Prostate gland (tissue), 2 donors: ENCODE measurements around the gene SERPINA6. TPM values are rescaled to one million over a fixed set of nuclear protein-coding genes. Genes with fewer than 3 reads are reported as not detected.

Experiments
- DNase-seq: peaks from one replicate; pipeline ENCODE4 v3.0.0-alpha.2; 2019; ENCODE audit warnings: low spot score
- H3K27ac ChIP-seq, 2 donors: fragments of 200-600 bp; sonication (generic); 2 replicates each; pipeline ENCODE4 v1.5.1; 2017 to 2019
- H3K27me3 ChIP-seq: fragments of 200-600 bp; sonication (generic); replicated peaks from 2 replicates; pipeline ENCODE4 v1.5.1; 2019; ENCODE audit not compliant: insufficient read depth
- H3K36me3 ChIP-seq, 2 donors: fragments of 200-600 bp; sonication (generic); 1 replicate in 1 of 2; 2 replicates in 1 of 2; pipeline versions ENCODE4 v1.5.1 to v1.8.1; 2017 to 2019
- H3K4me1 ChIP-seq: fragments of 200-600 bp; sonication (generic); replicated peaks from 2 replicates; pipeline ENCODE4 v1.5.1; 2019
- H3K4me3 ChIP-seq, 2 donors: fragments of 200-600 bp; sonication (generic); 2 replicates each; pipeline ENCODE4 v1.5.1; 2017 to 2019
- H3K9me3 ChIP-seq: fragments of 200-600 bp; sonication (generic); 2 replicates; pipeline ENCODE4 v1.5.1; 2017
- POLR2A ChIP-seq: fragments of 450-650 bp; IDR thresholded peaks from one replicate; pipeline ENCODE4 v1.6.1; 2016; ENCODE audit warnings: antibody characterized with exemption, mild to moderate bottlenecking
- POLR2AphosphoS5 ChIP-seq: sonication (generic); formaldehyde crosslinking; IDR thresholded peaks from one replicate; pipeline ENCODE4 v1.6.1; 2017; ENCODE audit warnings: antibody characterized with exemption
- WGBS: methylation state at CpG from one replicate; pipeline ENCODE4 v1.1.5; 2018; 5-methylcytosine and 5-hydroxymethylcytosine counted together
- intact Hi-C: fragments of 100-400 bp; cut with DNase I; formaldehyde crosslinking; loops from one replicate; pipeline ENCODE4 v1.14.2; 2022
- total RNA-seq, 2 donors: library from RNA; depleted of rRNA; stranded (reverse); fragments of >200 nt; gene quantifications; one replicate each; pipeline ENCODE4 v1.1.0, GENCODE V29; 2016
- TF ChIP-seq, protein P1 (sequence below), 4 experiments: fragments of 200-600 bp in 2 of 4; fragments of 450-650 bp in 2 of 4; sonication (generic) in 2 of 4; IDR thresholded peaks; 1 replicate in 3 of 4; 2 replicates in 1 of 4; pipeline ENCODE4 v1.5.1; 2016 to 2019; ENCODE audit warnings: antibody characterized with exemption in 4 of 4, mild to moderate bottlenecking in 2 of 4, moderate library complexity in 2 of 4

SERPINA6 gene
- total RNA-seq, 2 donors from 2014 or later: not detected

DNA sequence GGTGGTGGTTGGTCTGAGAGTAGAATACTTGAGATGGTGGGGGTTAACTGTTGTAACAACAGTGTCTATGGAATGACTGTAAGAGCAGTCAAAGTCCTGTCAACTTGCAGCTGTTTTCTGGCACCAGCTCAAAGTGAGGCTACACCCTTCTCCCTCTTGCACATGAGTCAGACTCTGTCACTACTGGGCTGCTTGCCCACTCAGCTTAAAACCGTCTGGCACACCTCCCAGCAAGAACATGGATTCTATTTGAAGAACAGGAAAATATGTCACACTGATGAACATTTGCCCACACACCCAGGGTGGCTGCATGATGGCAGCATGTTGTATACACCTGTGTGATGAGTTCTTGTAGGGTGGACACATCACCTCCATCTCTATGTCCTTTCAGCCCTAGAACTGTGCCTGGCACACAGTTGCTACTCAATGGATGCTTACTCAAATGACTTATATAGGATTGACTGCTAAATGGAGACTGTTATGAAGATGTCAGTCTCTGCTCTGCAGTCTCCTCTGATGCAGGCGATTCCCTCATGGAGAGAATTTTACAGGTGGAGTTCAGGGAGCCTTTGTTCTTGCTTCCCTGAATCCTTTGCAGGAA, 19.3 kb upstream of the SERPINA6 start:
- TF ChIP-seq, protein P1, sequence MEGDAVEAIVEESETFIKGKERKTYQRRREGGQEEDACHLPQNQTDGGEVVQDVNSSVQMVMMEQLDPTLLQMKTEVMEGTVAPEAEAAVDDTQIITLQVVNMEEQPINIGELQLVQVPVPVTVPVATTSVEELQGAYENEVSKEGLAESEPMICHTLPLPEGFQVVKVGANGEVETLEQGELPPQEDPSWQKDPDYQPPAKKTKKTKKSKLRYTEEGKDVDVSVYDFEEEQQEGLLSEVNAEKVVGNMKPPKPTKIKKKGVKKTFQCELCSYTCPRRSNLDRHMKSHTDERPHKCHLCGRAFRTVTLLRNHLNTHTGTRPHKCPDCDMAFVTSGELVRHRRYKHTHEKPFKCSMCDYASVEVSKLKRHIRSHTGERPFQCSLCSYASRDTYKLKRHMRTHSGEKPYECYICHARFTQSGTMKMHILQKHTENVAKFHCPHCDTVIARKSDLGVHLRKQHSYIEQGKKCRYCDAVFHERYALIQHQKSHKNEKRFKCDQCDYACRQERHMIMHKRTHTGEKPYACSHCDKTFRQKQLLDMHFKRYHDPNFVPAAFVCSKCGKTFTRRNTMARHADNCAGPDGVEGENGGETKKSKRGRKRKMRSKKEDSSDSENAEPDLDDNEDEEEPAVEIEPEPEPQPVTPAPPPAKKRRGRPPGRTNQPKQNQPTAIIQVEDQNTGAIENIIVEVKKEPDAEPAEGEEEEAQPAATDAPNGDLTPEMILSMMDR (IDR thresholded peaks at IDR 0.05): no peak
- no peak for TF ChIP-seq POLR2A
- peak; percentile 82 for TF ChIP-seq POLR2AphosphoS5
- no peaks in the 10 kb centered on the region for H3K9me3 ChIP-seq
- no peaks in the 10 kb centered on the region for H3K36me3 ChIP-seq
- intact Hi-C loops: no loop called here
- peak; percentile 93 for DNase-seq
- no peaks in the 10 kb centered on the region for H3K4me1 ChIP-seq
- peaks cover 3% of the 10 kb centered on the region for H3K27me3 ChIP-seq
- 27% methylated on average over 2 of the region's 2 CpGs for WGBS
- no peak overlapping the region for H3K27ac ChIP-seq
- H3K4me3 ChIP-seq: no peak overlapping the region

DNA sequence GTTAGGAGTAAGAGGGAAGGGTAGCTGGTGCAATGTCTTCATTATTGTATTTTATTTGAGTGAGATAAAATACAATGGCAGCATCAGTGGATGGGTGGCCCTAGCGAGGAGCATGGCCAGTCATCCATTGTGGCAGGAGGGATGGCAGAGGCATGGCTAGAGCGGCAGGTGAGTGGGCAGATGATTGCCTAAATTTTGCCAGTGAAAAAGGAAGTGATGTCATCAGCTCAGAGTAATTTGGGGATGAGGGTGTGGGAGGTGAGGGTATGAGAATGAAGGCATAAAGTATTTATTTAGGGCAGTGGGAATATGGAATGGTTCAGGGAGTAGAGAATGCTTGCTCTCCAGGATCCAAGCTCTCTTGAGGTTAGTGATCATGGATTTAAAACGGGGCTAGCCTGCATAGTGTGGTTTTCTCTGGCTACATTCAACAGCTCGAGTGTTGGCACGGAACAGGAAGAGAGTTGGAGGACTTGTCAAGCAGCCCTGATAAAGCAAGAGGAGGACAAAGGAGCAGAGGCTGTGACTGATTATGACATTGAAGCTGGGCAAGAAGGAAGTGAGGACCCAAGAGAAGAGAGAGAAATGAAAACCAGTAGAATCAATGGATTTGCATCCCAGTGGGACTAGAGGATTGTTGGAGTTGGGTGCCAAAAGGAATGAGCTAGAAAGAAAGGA, 18.7 kb upstream of the SERPINA6 start:
- Histone ChIP-seq H3K9me3 (no peaks in the 10 kb centered on the region), H3K36me3 (no peaks in the 10 kb centered on the region), H3K27ac (no peak overlapping the region), H3K27me3 (peaks cover 6% of the 10 kb centered on the region), H3K4me3 (no peak overlapping the region), H3K4me1 (no peaks in the 10 kb centered on the region)
- intact Hi-C loops: no loop called here
- no peak for TF ChIP-seq POLR2AphosphoS5
- DNase-seq: no peak
- WGBS: 56% methylated on average over 5 of the region's 5 CpGs

DNA sequence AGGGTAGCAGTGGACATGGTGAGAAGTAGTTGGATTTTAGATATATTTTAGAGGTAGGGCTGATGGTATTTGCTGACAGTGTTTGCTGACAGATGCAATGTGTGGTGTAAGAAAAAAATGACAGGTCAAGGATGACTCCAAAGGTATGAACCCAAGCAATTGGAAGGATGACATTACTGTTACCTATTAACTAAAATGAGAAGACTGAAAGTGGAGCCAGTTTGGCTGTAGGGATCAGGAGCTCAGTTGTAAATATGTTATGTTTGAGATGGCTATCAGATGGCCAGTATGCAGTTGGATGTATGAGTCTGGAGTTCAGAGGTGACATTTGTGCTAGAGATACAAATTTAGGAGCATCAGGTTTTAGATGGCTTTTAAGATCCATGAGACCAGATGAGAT, 17.4 kb upstream of the SERPINA6 start:
- no peaks in the 10 kb centered on the region for H3K4me1 ChIP-seq
- no peak for DNase-seq
- no peaks in the 10 kb centered on the region for H3K9me3 ChIP-seq
- H3K27me3 ChIP-seq: peaks cover 6% of the 10 kb centered on the region
- no peak overlapping the region for H3K27ac ChIP-seq
- TF ChIP-seq POLR2A (no peak), POLR2AphosphoS5 (no peak)
- TF ChIP-seq, protein P1 (IDR thresholded peaks at IDR 0.05): no peak
- H3K36me3 ChIP-seq: no peaks in the 10 kb centered on the region
- no peak overlapping the region for H3K4me3 ChIP-seq
- intact Hi-C loops: no loop called here

DNA sequence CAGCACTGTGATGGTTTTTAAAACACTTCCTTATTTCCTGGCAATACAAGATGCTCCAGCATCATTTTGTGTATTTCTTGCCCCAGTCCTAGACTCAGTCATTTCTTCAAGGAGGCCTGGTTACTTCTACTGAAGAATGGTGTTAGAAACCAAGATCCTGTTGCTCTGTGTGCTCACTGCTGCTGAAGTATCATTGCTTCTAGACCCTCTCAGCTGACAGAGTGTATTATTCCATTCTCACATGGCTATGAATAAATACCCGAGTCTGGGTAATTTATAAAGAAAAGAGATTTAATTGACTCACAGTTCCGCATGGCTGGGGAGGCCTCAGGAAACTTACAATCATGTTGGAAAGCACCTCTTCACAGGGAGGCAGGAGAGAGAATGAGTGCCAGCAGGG, 14.9 kb upstream of the SERPINA6 start:
- Histone ChIP-seq H3K36me3 (no peaks in the 10 kb centered on the region), H3K4me1 (no peaks in the 10 kb centered on the region), H3K9me3 (no peaks in the 10 kb centered on the region), H3K27ac (no peak overlapping the region), H3K27me3 (peaks cover 6% of the 10 kb centered on the region), H3K4me3 (no peak overlapping the region)
- 83% methylated on average over 2 of the region's 2 CpGs for WGBS
- TF ChIP-seq POLR2A (no peak), POLR2AphosphoS5 (no peak)
- TF ChIP-seq, protein P1 (IDR thresholded peaks at IDR 0.05): no peak
- no peak for DNase-seq
- intact Hi-C loops: no loop called here

DNA sequence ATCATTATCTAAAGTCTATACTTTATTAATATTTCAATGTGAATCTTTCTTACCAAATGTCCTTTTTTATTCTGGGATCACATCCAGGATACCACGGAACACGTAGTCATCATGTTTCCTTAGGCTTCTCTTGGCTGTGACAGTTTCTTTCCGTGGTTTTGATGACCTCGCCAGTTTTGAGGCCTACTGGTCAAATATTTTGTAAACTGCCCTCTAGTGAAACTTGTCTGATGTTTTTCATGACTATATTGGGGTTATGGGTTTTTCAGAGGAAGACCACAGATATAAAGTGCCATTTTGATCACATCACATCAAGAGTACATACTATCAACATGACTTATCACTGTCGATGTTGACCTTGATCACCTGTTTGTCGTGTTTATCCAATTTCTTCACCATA, 14.1 kb upstream of the SERPINA6 start:
- 81% methylated on average over 6 of the region's 6 CpGs for whole genome bisulfite sequencing
- Histone ChIP-seq H3K9me3 (no peaks in the 10 kb centered on the region), H3K36me3 (no peaks in the 10 kb centered on the region), H3K27me3 (peaks cover 6% of the 10 kb centered on the region), H3K4me1 (no peaks in the 10 kb centered on the region), H3K27ac (no peak overlapping the region), H3K4me3 (no peak overlapping the region)
- TF ChIP-seq, protein P1 (IDR thresholded peaks at IDR 0.05): no peak
- TF ChIP-seq POLR2AphosphoS5 (no peak), POLR2A (no peak)
- intact Hi-C loops: no loop called here
- no peak for DNase-seq
